Tibial nerve (tissue), 4 donors: ENCODE results near the gene EFNA3. TPM values are rescaled to one million over a fixed set of nuclear protein-coding genes. Genes with fewer than 3 reads are reported as not detected.

Source experiments
- DNase-seq, 2 donors: peaks; one replicate each; pipeline ENCODE4 v3.0.0-alpha.2; 2019; ENCODE audit warnings: low spot score in 2 of 2
- H3K27ac ChIP-seq, 4 donors: fragments of 200-600 bp; sonication (generic) in 3 of 4; one replicate each; pipeline ENCODE4 v1.5.1; 2017 to 2019; ENCODE audit warnings: mild to moderate bottlenecking in 1 of 4
- H3K27me3 ChIP-seq, 2 donors: fragments of 200-600 bp; sonication (generic) in 1 of 2; one replicate each; pipeline versions ENCODE4 v1.5.1 to v1.6.0; 2017 to 2019
- H3K36me3 ChIP-seq, 3 donors: fragments of 200-600 bp; sonication (generic); one replicate each; pipeline ENCODE4 v1.5.1; 2018 to 2019
- H3K4me1 ChIP-seq, 4 donors: fragments of 200-600 bp; sonication (generic) in 3 of 4; one replicate each; pipeline ENCODE4 v1.5.1; 2017 to 2019
- H3K4me3 ChIP-seq, 4 donors: fragments of 200-600 bp; sonication (generic) in 3 of 4; one replicate each; pipeline ENCODE4 v1.5.1; 2017 to 2019; ENCODE audit warnings: mild to moderate bottlenecking in 1 of 4, moderate library complexity in 1 of 4
- H3K9me3 ChIP-seq, 4 donors: fragments of 200-600 bp; sonication (generic) in 3 of 4; one replicate each; pipeline ENCODE4 v1.5.1; 2017 to 2019
- CTCF ChIP-seq, 5 experiments: fragments of 200-600 bp in 3 of 5; fragments of 450-650 bp in 2 of 5; sonication (generic) in 3 of 5; IDR thresholded peaks; one replicate each; pipeline ENCODE4 v1.5.1; 2016 to 2019; ENCODE audit warnings: antibody characterized with exemption in 5 of 5, mild to moderate bottlenecking in 3 of 5, moderate library complexity in 2 of 5
- EP300 ChIP-seq, 2 donors: sonication (generic); formaldehyde crosslinking; IDR thresholded peaks; one replicate each; pipeline ENCODE4 v1.6.1; 2017; ENCODE audit warnings: antibody characterized with exemption in 2 of 2, mild to moderate bottlenecking in 1 of 2
- POLR2A ChIP-seq, 2 donors: fragments of 450-650 bp; IDR thresholded peaks; one replicate each; pipeline ENCODE4 v1.6.1; 2017; ENCODE audit warnings: antibody characterized with exemption in 2 of 2, mild to moderate bottlenecking in 2 of 2, moderate library complexity in 2 of 2
- WGBS, 2 donors: methylation state at CpG; one replicate each; pipeline ENCODE4 v1.1.5; 2018; 5-methylcytosine and 5-hydroxymethylcytosine counted together
- total RNA-seq, 4 donors: library from RNA; depleted of rRNA; stranded (reverse); fragments of >200 nt; gene quantifications; one replicate each; pipeline ENCODE4 v1.1.0, GENCODE V29; 2016

The EFNA3 gene
- total RNA-seq, 4 donors from 2014 or later: 0.63 to 1.2 (median 1.2) TPM; not detected in 1

- Histone ChIP-seq H3K27ac (no peak overlapping the region), H3K36me3 (no peaks in the 10 kb centered on the region), H3K27me3 (no peaks in the 10 kb centered on the region), H3K4me1 (peaks cover 0 to 15% (median 0%) of the 10 kb centered on the region in 4 donors), H3K4me3 (no peak overlapping the region), H3K9me3 (no peaks in the 10 kb centered on the region)
- no peak for DNase-seq
- no peak for TF ChIP-seq CTCF (IDR thresholded peaks at IDR 0.05)
- no peak for TF ChIP-seq EP300 (IDR thresholded peaks at IDR 0.05)
- no peak for TF ChIP-seq POLR2A (IDR thresholded peaks at IDR 0.05)
- WGBS, 2 donors: 85% methylated on average over 6 of the region's 6 CpGs
Observed at GRCh38 chr1:155037851-155038441, 40.7 kb upstream of the EFNA3 start.

GRCh38 chr1:155038602-155039307 is 39.9 kb upstream of the EFNA3 start:
- peaks cover 0 to 15% (median 0%) of the 10 kb centered on the region in 4 donors for H3K4me1 ChIP-seq
- no peaks in the 10 kb centered on the region for H3K9me3 ChIP-seq
- TF ChIP-seq POLR2A (IDR thresholded peaks at IDR 0.05) (no peak), EP300 (IDR thresholded peaks at IDR 0.05) (no peak), CTCF (IDR thresholded peaks at IDR 0.05) (no peak)
- no peaks in the 10 kb centered on the region for H3K36me3 ChIP-seq
- peak overlapping the region in 1 of 4 donors; percentile 37 for H3K27ac ChIP-seq
- DNase-seq: no peak
- no peak overlapping the region for H3K4me3 ChIP-seq
- no peaks in the 10 kb centered on the region for H3K27me3 ChIP-seq
- 45 to 51% methylated on average over 8 of the region's 8 CpGs for whole genome bisulfite sequencing, 2 donors

GRCh38 chr1:155039308-155039669 is 39.3 kb upstream of the EFNA3 start:
- no peaks in the 10 kb centered on the region for H3K36me3 ChIP-seq
- TF ChIP-seq EP300 (IDR thresholded peaks at IDR 0.05) (no peak), POLR2A (IDR thresholded peaks at IDR 0.05) (no peak), CTCF (IDR thresholded peaks at IDR 0.05) (no peak)
- peaks cover 0 to 15% (median 0%) of the 10 kb centered on the region in 4 donors for H3K4me1 ChIP-seq
- no peaks in the 10 kb centered on the region for H3K27me3 ChIP-seq
- DNase-seq: no peak
- H3K4me3 ChIP-seq: no peak overlapping the region
- no peak overlapping the region for H3K27ac ChIP-seq
- H3K9me3 ChIP-seq: no peaks in the 10 kb centered on the region
- 76 to 81% methylated on average over 4 of the region's 4 CpGs for WGBS, 2 donors

GRCh38 chr1:155040358-155041093 is 38.1 kb upstream of the EFNA3 start:
- WGBS, 2 donors: 85 to 89% methylated on average over 13 to 14 of the region's 14 CpGs
- H3K4me1 ChIP-seq: peaks cover 0 to 27% (median 0%) of the 10 kb centered on the region in 4 donors
- H3K9me3 ChIP-seq: no peaks in the 10 kb centered on the region
- H3K36me3 ChIP-seq: no peaks in the 10 kb centered on the region
- no peak for TF ChIP-seq POLR2A (IDR thresholded peaks at IDR 0.05)
- TF ChIP-seq CTCF (IDR thresholded peaks at IDR 0.05): no peak
- TF ChIP-seq EP300 (IDR thresholded peaks at IDR 0.05): no peak
- DNase-seq: no peak
- no peak overlapping the region for H3K27ac ChIP-seq
- H3K4me3 ChIP-seq: no peak overlapping the region
- H3K27me3 ChIP-seq: no peaks in the 10 kb centered on the region

- Histone ChIP-seq H3K4me3 (no peak overlapping the region), H3K27me3 (no peaks in the 10 kb centered on the region), H3K9me3 (no peaks in the 10 kb centered on the region), H3K36me3 (no peaks in the 10 kb centered on the region), H3K27ac (peak overlapping the region in 1 of 4 donors; percentile 56), H3K4me1 (peaks cover 0 to 25% (median 0%) of the 10 kb centered on the region in 4 donors)
- no peak for TF ChIP-seq EP300 (IDR thresholded peaks at IDR 0.05)
- no peak for TF ChIP-seq CTCF (IDR thresholded peaks at IDR 0.05)
- TF ChIP-seq POLR2A (IDR thresholded peaks at IDR 0.05): no peak
- DNase-seq: no peak
- WGBS, 2 donors: 73 to 82% methylated on average over 5 of the region's 5 CpGs
Observed at GRCh38 chr1:155042789-155043188, 35.8 kb upstream of the EFNA3 start.
